ENCODE data around the gene ZDHHC11.
"Not testable (repeated sequence)": the region's sequence is repeated elsewhere in the genome, so short reads cannot be mapped to it uniquely, and the experiment has no call there.

The ZDHHC11 gene

GRCh38 chr5:783049-783802 lies 67.6 kb downstream of the ZDHHC11 start:
- H3K36me3 ChIP-seq (ENCODE audit: control insufficient read depth, insufficient read depth, low read length); DNase-seq (ENCODE audit: extremely low read depth, insufficient read length); H3K4me3 ChIP-seq (replicated peaks; ENCODE audit: low read depth, low read length); H3K27me3 ChIP-seq (replicated peaks; ENCODE audit: control insufficient read depth, insufficient read depth, low read length): not testable (repeated sequence)

GRCh38 chr5:782356-782755 lies 68.4 kb downstream of the ZDHHC11 start:
- not testable (repeated sequence) for H3K4me3 ChIP-seq (replicated peaks; ENCODE audit: low read depth, low read length); H3K27me3 ChIP-seq (replicated peaks; ENCODE audit: control insufficient read depth, insufficient read depth, low read length); DNase-seq (ENCODE audit: extremely low read depth, insufficient read length); H3K36me3 ChIP-seq (ENCODE audit: control insufficient read depth, insufficient read depth, low read length)

- DNase-seq (ENCODE audit: extremely low read depth, insufficient read length); H3K36me3 ChIP-seq (ENCODE audit: control insufficient read depth, insufficient read depth, low read length); H3K27me3 ChIP-seq (replicated peaks; ENCODE audit: control insufficient read depth, insufficient read depth, low read length); H3K4me3 ChIP-seq (replicated peaks; ENCODE audit: low read depth, low read length): not testable (repeated sequence)
Measured at GRCh38 chr5:780571-780970, 70.2 kb downstream of the ZDHHC11 start.

- DNase-seq (ENCODE audit: extremely low read depth, insufficient read length); H3K27me3 ChIP-seq (replicated peaks; ENCODE audit: control insufficient read depth, insufficient read depth, low read length); H3K4me3 ChIP-seq (replicated peaks; ENCODE audit: low read depth, low read length); H3K36me3 ChIP-seq (ENCODE audit: control insufficient read depth, insufficient read depth, low read length): not testable (repeated sequence)
Measured at GRCh38 chr5:778967-779366, 71.8 kb downstream of the ZDHHC11 start.

- not testable (repeated sequence) for H3K4me3 ChIP-seq (replicated peaks; ENCODE audit: low read depth, low read length); DNase-seq (ENCODE audit: extremely low read depth, insufficient read length); H3K27me3 ChIP-seq (replicated peaks; ENCODE audit: control insufficient read depth, insufficient read depth, low read length); H3K36me3 ChIP-seq (ENCODE audit: control insufficient read depth, insufficient read depth, low read length)
Measured at GRCh38 chr5:778421-778820, 72.4 kb downstream of the ZDHHC11 start.

GRCh38 chr5:777756-778161 lies 73.0 kb downstream of the ZDHHC11 start:
- no peak for TF ChIP-seq CTCF (IDR thresholded peaks at IDR 0.05; ENCODE audit: insufficient read depth, low read length, poor library complexity, severe bottlenecking)
- Histone ChIP-seq H3K27me3 (replicated peaks; ENCODE audit: control insufficient read depth, insufficient read depth, low read length) (no peaks in the 10 kb centered on the region; the same call in none of the 2 replicates), H3K4me3 (replicated peaks; ENCODE audit: low read depth, low read length) (no peak overlapping the region), H3K36me3 (ENCODE audit: control insufficient read depth, insufficient read depth, low read length) (no peaks in the 10 kb centered on the region)
- DNase-seq (ENCODE audit: extremely low read depth, insufficient read length): no peak

- Histone ChIP-seq H3K4me3 (replicated peaks; ENCODE audit: low read depth, low read length) (no peak overlapping the region), H3K27me3 (replicated peaks; ENCODE audit: control insufficient read depth, insufficient read depth, low read length) (no peaks in the 10 kb centered on the region; the same call in none of the 2 replicates), H3K36me3 (ENCODE audit: control insufficient read depth, insufficient read depth, low read length) (no peaks in the 10 kb centered on the region)
- TF ChIP-seq CTCF (IDR thresholded peaks at IDR 0.05; ENCODE audit: insufficient read depth, low read length, poor library complexity, severe bottlenecking): no peak
- DNase-seq (ENCODE audit: extremely low read depth, insufficient read length): no peak
Measured at GRCh38 chr5:776862-777711, 73.7 kb downstream of the ZDHHC11 start.
